GM18951 (cell line): ENCODE results near the gene CCDC192.

Source experiments
- POLR2A ChIP-seq: IDR thresholded peaks from 4 replicates; pipeline ENCODE4 v1.6.1; 2011; ENCODE audit warnings: mild to moderate bottlenecking; ENCODE audit not compliant: insufficient read length, insufficient read depth; ENCODE audit errors: extremely low read depth
- in situ Hi-C: fragments of 300-500 bp; cut with MboI; formaldehyde crosslinking; loops from one replicate; pipeline ENCODE4 v1.12.0; 2022; ENCODE audit warnings: low sequenced_read_pairs, mixed read lengths, inconsistent platforms; ENCODE audit not compliant: unreplicated experiment

Gene CCDC192

DNA sequence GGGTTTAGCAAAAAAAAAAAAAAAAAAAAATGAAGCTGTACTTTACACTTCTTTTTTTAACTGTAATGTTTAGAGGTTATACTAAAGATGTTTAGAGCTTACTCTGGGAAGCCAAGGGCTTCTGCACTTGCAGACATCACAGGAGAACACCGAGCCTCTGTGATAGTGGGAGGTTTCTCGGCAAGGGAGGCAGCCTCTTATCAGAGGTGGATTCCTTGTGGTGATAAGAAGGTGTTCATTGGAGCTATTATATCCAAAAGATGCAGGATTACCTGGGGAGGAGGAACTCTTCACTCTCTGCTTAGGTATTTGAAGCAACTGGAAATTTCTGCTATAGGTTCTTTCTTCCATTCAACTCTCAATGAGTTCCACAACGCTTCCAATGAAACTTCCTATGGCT, 209.2 kb downstream of the CCDC192 start:
- in situ Hi-C loops, result no loop called here
- TF ChIP-seq POLR2A, result no peak

DNA sequence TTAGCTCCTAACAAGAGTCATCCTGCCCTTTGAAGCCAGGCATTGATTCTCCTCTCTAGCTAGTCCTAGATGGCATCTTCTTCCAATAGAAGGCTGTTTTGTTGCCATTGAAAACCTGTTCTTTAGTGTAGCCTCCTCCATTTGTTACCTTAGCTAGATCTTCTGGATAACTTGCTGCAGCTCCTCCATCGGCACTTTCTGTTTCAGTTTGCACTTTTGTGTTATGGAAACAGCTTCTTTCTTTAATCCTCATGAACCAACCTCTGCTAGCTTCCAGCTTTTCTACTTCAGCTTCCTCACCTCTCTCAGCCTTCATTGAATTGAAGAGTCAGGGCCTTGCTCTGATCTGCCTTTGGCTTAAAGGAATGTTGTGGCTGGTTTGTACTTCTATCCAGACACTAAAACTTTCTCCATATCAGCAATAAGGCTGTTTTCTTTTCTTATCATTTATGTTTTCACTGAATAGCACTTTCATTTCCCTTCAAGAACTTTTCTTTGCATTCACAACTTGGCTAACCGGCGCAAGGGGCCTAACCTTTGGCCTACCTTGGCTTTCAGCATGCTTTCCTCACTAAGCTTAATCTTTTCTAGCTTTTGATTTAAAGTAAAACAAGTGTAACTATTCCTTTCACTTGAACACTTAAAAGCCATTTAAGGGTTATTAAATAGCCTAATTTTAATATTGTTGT, 213.8 kb downstream of the CCDC192 start:
- TF ChIP-seq POLR2A, result no peak
- in situ Hi-C loops, result no loop called here

DNA sequence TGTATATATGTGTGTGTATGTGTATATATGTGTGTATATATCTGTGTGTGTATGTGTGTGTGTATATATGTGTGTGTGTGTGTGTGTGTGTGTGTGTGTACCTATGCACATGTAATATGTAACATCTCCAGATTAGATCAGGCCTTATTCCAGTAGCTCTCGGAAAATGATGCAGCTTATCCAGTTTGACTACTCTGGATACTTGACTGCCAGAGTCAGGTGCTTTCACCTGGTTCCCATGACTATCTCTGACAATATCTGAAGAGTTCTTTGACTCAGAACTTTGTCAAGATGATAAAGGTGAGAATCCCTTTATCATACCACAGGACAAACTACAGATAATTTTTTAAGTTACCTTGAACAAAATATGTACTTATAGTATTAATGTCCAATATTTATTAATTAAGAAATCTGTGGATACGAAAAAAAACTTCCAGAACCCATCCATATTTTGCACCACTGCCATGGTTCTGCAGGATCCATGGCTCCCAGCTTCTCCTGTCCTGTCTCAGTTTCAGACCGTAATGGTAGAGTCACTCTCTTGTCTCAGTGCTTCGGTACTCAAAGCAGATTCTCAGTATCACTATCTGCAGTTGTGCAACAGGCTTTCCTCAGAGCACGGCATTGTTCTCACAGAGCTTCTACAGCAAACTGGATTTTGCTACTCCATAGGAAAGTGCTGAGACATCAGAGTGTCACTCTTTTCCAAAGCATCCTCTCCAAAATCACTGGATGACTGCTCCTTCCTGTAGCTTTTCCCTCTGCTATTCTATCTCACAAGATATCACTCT, 216.0 kb downstream of the CCDC192 start:
- no peak for TF ChIP-seq POLR2A
- in situ Hi-C loops, result no loop called here

DNA sequence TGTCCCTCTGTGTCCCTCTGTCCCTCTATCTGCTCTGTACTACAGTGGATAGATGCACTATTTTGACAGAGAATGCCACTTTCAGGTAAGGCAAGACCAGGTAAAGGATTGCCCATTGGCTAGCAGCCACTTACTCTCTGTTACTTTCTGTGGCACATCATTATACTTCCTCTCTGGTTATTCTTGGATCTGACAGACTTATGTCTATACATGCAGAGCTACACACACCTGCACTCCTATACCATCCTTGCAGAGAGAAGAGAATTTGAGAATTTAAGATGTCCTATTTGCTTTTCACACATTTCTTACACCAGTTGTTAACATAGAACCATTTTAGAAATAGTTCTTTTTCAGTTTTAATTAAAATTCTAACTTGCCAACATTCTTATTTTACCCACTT, 216.6 kb downstream of the CCDC192 start:
- in situ Hi-C loops, result no loop called here
- TF ChIP-seq POLR2A, result no peak

DNA sequence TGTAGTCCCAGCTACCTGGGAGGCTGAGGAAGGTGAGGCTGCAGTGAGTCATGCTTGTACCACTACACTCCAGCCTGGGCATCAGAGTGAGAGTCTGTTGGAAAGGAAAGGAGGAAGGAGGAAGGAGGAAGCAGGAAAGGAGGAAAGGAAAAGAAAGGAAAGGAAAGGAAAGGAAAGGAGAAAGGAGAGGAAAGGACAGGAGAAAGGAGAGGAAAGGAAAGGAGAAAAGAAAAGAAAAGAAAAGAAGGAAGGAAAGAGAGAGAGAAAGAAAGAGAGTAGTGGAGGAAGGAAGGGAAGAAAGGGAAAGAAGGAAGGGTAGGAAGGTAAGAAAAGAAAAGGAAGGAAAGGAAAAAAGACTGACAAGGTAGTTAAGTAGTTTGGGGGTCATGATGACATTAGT, 217.7 kb downstream of the CCDC192 start:
- in situ Hi-C loops, result no loop called here

DNA sequence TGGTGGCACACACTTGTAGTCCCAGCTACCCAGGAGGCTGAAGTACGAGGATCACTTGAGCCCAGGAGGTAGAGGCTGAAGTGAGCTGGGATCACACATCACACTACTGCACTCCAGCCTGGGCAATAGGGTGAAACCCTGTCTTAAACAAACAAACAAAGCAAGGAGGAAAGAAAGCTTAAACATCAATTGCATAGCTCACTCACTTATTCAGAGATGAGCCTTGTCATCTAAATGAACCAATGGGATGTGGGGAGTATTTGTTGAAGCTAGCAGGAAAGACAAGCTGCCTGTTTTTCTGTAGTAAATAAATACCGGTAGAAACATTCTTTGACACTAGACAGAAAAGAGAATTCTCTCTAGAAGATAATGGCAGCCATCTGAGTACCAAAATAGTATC, 219.4 kb downstream of the CCDC192 start:
- TF ChIP-seq POLR2A, result no peak
- in situ Hi-C loops, result no loop called here

More for the DNA sequence above, 217.7 kb downstream of the CCDC192 start:
- TF ChIP-seq POLR2A, result no peak

DNA sequence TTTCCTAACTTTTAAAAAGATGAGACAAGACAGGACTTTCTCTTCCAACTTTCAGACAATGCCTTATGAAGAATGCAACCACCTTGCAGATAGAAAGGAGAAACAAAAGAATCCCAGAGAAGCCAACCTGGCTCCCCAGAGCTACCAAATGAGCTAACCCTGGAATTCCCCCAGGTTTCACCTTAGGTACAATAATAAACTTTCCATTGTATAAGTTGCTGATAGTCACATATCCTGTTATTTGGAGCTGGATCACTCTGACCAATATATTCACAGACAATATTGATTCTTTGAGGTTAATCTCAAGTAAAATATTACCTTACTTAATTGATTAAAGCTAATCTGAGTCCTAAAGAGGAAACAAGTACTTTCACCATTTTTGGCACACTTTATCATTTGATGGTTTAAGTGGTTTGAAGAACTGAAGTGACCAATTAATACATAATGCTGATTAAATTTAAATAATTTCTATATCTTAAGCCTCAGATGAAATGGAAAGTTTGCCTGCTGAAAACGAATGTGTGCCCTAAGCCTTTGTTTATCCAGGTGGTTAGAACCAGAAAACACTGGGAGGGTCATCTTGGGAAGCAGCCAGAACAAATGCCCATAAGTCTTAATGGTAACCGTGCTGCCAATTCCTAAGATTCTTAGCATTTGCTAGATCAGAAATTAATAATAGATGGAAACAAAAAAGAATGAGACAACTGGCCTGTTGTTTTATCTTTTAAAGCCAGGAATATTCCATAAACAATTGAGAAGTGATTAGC, 220.8 kb downstream of the CCDC192 start:
- in situ Hi-C loops, result no loop called here

DNA sequence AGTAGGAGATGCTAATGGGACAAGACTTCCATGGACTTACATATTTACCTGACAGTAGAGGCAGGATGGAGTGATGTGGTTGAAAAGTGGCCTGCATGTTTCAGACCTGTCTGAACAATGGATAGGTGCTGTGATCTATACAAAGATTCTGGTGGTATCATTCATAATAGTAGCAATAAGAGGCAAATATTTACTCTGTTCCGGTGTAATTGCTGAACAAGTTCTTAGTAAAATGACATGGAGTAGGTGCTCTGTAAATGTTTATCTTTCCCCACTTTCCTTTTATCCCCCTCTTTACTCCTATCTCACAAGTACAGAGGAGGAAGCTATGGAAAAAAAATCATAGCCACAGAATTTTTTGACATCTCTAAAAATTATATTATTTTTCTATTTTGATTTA, 221.4 kb downstream of the CCDC192 start:
- no peak for TF ChIP-seq POLR2A
- in situ Hi-C loops, result no loop called here

More for the DNA sequence above, 220.8 kb downstream of the CCDC192 start:
- no peak for TF ChIP-seq POLR2A

DNA sequence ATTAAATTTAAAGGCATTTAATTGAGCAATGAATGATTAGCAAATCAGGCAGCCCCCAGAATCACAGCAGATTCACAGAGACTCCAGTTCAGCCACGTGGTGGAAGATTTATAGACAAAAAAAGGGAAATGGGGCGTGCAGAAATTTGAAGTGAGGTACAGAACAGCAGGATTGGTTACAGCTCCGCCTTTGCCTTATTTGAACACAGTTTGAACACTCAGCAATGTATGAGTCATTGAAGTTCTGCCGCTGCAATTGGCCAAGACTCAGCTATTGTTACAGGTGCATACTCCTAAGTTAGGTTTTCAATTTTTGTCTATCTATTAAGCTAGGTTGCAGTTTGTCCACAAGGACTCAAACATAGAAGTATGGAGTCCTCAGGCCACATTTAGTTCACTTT, 222.7 kb downstream of the CCDC192 start:
- TF ChIP-seq POLR2A, result no peak
- in situ Hi-C loops, result no loop called here

DNA sequence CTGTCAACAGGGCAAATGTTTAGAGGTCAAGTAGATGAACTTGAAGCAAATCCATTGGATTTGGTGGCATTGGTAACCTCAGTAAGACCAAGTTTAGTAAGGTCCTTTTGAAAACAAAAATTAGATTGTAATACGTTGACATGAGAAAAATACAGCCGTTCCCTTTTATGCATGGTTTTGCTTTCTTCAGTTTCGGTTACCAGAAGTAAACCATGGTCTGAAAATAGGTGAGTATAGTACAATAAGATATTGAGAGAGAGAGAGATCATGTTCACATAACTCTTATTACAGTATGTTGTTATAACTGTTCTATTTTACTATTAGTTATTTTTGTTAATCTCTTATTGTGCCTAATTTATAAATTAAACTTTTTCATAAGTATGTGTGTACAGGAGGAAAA, 223.8 kb downstream of the CCDC192 start:
- in situ Hi-C loops, result no loop called here
- no peak for TF ChIP-seq POLR2A

DNA sequence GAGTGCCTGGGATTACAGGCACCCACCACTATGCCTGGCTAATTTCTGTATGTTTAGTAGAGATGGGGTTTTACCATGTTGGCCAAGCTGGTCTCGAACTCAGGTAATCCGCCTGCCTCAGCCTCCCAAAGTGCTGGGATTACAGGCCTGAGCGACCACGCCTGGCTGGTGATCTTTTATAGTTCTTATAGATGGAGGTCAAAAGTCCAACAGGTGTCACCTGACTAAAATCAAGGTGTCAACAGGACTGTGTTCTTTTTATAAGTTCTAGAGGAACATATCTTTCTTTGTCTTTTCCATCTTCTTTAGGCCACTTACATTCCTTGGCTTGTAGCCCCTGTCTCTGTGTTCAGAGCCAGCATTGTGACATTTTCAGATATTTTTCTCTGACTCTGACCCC, 224.9 kb downstream of the CCDC192 start:
- in situ Hi-C loops, result no loop called here
- TF ChIP-seq POLR2A, result no peak

DNA sequence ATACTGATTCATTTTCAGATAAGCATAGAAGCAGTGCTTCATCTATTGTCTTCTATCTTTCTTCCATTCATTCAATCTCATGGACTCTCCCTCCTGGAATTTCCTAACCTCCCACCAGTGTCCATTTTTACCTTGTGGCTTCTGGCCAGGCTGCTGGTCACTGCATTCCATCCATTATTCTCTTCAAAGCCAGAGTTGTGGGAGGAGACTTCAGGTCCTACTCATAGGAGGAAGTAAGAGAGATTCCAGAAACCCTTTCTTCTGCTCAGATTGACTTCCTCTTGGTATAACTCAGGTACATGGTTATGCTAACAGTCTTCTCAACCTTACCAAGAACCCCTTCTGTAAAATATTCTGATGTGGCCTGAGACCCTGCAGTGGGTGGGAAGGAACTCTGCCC, 227.1 kb downstream of the CCDC192 start:
- no peak for TF ChIP-seq POLR2A
- in situ Hi-C loops, result no loop called here

DNA sequence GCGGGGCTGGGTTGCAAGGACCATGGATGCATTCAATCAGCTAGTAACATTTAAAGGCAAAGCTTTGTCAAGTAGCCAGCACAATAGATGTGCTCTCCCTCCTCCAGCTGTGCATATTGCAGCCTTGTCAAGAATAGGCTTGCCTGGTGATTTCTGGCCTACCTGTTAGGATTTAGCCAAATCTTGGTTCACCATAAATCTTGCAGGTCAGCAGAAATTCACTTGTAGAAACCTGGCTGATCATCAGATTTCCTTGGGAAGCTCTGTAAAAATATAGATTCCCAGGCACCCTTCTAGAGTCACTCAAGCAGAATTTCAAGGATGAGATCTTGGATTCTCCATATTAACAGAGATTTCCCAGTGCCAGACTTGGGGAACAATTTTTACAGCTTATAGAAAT, 228.2 kb downstream of the CCDC192 start:
- in situ Hi-C loops, result no loop called here
- TF ChIP-seq POLR2A, result no peak
